ENCODE measurements around the gene PTPRN2.

Gene PTPRN2

GRCh38 chr7:157662110-157662791 lies 925.4 kb downstream of the PTPRN2 start:
- H3K27me3 ChIP-seq (ENCODE audit: control insufficient read depth, insufficient read depth, low read length), result no peaks in the 10 kb centered on the region
- no peaks in the 10 kb centered on the region for H3K36me3 ChIP-seq (ENCODE audit: control insufficient read depth, insufficient read depth, low read length)
- no peak overlapping the region for H3K27ac ChIP-seq (ENCODE audit: low read depth, low read length)
- H3K4me1 ChIP-seq (ENCODE audit: control insufficient read depth, insufficient read depth, low read length), result no peaks in the 10 kb centered on the region
- no peak overlapping the region for H3K4me3 ChIP-seq (ENCODE audit: low read length)
- H3K9ac ChIP-seq (ENCODE audit: low read length), result no peak overlapping the region

GRCh38 chr7:157661611-157661975 lies 926.0 kb downstream of the PTPRN2 start:
- H3K27me3 ChIP-seq (ENCODE audit: control insufficient read depth, insufficient read depth, low read length), result no peaks in the 10 kb centered on the region
- no peaks in the 10 kb centered on the region for H3K4me1 ChIP-seq (ENCODE audit: control insufficient read depth, insufficient read depth, low read length)
- H3K9ac ChIP-seq (ENCODE audit: low read length), result no peak overlapping the region
- no peak overlapping the region for H3K27ac ChIP-seq (ENCODE audit: low read depth, low read length)
- H3K36me3 ChIP-seq (ENCODE audit: control insufficient read depth, insufficient read depth, low read length), result no peaks in the 10 kb centered on the region
- H3K4me3 ChIP-seq (ENCODE audit: low read length), result no peak overlapping the region

- no peaks in the 10 kb centered on the region for H3K27me3 ChIP-seq (ENCODE audit: control insufficient read depth, insufficient read depth, low read length)
- H3K4me3 ChIP-seq (ENCODE audit: low read length), result no peak overlapping the region
- H3K27ac ChIP-seq (ENCODE audit: low read depth, low read length), result no peak overlapping the region
- no peak overlapping the region for H3K9ac ChIP-seq (ENCODE audit: low read length)
- H3K4me1 ChIP-seq (ENCODE audit: control insufficient read depth, insufficient read depth, low read length), result no peaks in the 10 kb centered on the region
- H3K36me3 ChIP-seq (ENCODE audit: control insufficient read depth, insufficient read depth, low read length), result no peaks in the 10 kb centered on the region
These were observed 926.5 kb downstream of the PTPRN2 start for GRCh38 chr7:157660971-157661610.

GRCh38 chr7:157658851-157659412 lies 928.7 kb downstream of the PTPRN2 start:
- no peak overlapping the region for H3K9ac ChIP-seq (ENCODE audit: low read length)
- H3K36me3 ChIP-seq (ENCODE audit: control insufficient read depth, insufficient read depth, low read length), result no peaks in the 10 kb centered on the region
- H3K4me1 ChIP-seq (ENCODE audit: control insufficient read depth, insufficient read depth, low read length), result no peaks in the 10 kb centered on the region
- no peak overlapping the region for H3K27ac ChIP-seq (ENCODE audit: low read depth, low read length)
- H3K4me3 ChIP-seq (ENCODE audit: low read length), result no peak overlapping the region
- no peaks in the 10 kb centered on the region for H3K27me3 ChIP-seq (ENCODE audit: control insufficient read depth, insufficient read depth, low read length)

GRCh38 chr7:157657741-157658740 lies 929.6 kb downstream of the PTPRN2 start:
- Histone ChIP-seq H3K27ac (ENCODE audit: low read depth, low read length) (no peak overlapping the region), H3K9ac (ENCODE audit: low read length) (no peak overlapping the region), H3K4me1 (ENCODE audit: control insufficient read depth, insufficient read depth, low read length) (no peaks in the 10 kb centered on the region), H3K27me3 (ENCODE audit: control insufficient read depth, insufficient read depth, low read length) (no peaks in the 10 kb centered on the region), H3K4me3 (ENCODE audit: low read length) (no peak overlapping the region), H3K36me3 (ENCODE audit: control insufficient read depth, insufficient read depth, low read length) (no peaks in the 10 kb centered on the region)

- H3K27me3 ChIP-seq (ENCODE audit: control insufficient read depth, insufficient read depth, low read length), result no peaks in the 10 kb centered on the region
- H3K36me3 ChIP-seq (ENCODE audit: control insufficient read depth, insufficient read depth, low read length), result no peaks in the 10 kb centered on the region
- H3K27ac ChIP-seq (ENCODE audit: low read depth, low read length), result no peak overlapping the region
- H3K9ac ChIP-seq (ENCODE audit: low read length), result no peak overlapping the region
- no peaks in the 10 kb centered on the region for H3K4me1 ChIP-seq (ENCODE audit: control insufficient read depth, insufficient read depth, low read length)
- H3K4me3 ChIP-seq (ENCODE audit: low read length), result no peak overlapping the region
These were observed 931.3 kb downstream of the PTPRN2 start for GRCh38 chr7:157656195-157656769.

GRCh38 chr7:157654350-157654749 lies 933.3 kb downstream of the PTPRN2 start:
- Histone ChIP-seq H3K36me3 (ENCODE audit: control insufficient read depth, insufficient read depth, low read length) (no peaks in the 10 kb centered on the region), H3K27ac (ENCODE audit: low read depth, low read length) (no peak overlapping the region), H3K9ac (ENCODE audit: low read length) (no peak overlapping the region), H3K4me3 (ENCODE audit: low read length) (no peak overlapping the region), H3K27me3 (ENCODE audit: control insufficient read depth, insufficient read depth, low read length) (no peaks in the 10 kb centered on the region), H3K4me1 (ENCODE audit: control insufficient read depth, insufficient read depth, low read length) (no peaks in the 10 kb centered on the region)

GRCh38 chr7:157653827-157654207 lies 933.8 kb downstream of the PTPRN2 start:
- Histone ChIP-seq H3K9ac (ENCODE audit: low read length) (no peak overlapping the region), H3K27ac (ENCODE audit: low read depth, low read length) (no peak overlapping the region), H3K36me3 (ENCODE audit: control insufficient read depth, insufficient read depth, low read length) (no peaks in the 10 kb centered on the region), H3K4me3 (ENCODE audit: low read length) (no peak overlapping the region), H3K27me3 (ENCODE audit: control insufficient read depth, insufficient read depth, low read length) (no peaks in the 10 kb centered on the region), H3K4me1 (ENCODE audit: control insufficient read depth, insufficient read depth, low read length) (no peaks in the 10 kb centered on the region)

- no peak overlapping the region for H3K4me3 ChIP-seq (ENCODE audit: low read length)
- no peak overlapping the region for H3K9ac ChIP-seq (ENCODE audit: low read length)
- H3K36me3 ChIP-seq (ENCODE audit: control insufficient read depth, insufficient read depth, low read length), result no peaks in the 10 kb centered on the region
- no peaks in the 10 kb centered on the region for H3K27me3 ChIP-seq (ENCODE audit: control insufficient read depth, insufficient read depth, low read length)
- no peak overlapping the region for H3K27ac ChIP-seq (ENCODE audit: low read depth, low read length)
- H3K4me1 ChIP-seq (ENCODE audit: control insufficient read depth, insufficient read depth, low read length), result no peaks in the 10 kb centered on the region
These were observed 934.4 kb downstream of the PTPRN2 start for GRCh38 chr7:157652954-157653826.

- H3K9ac ChIP-seq (ENCODE audit: low read length), result no peak overlapping the region
- no peaks in the 10 kb centered on the region for H3K36me3 ChIP-seq (ENCODE audit: control insufficient read depth, insufficient read depth, low read length)
- H3K4me1 ChIP-seq (ENCODE audit: control insufficient read depth, insufficient read depth, low read length), result no peaks in the 10 kb centered on the region
- no peak overlapping the region for H3K4me3 ChIP-seq (ENCODE audit: low read length)
- H3K27ac ChIP-seq (ENCODE audit: low read depth, low read length), result no peak overlapping the region
- H3K27me3 ChIP-seq (ENCODE audit: control insufficient read depth, insufficient read depth, low read length), result no peaks in the 10 kb centered on the region
These were observed 935.3 kb downstream of the PTPRN2 start for GRCh38 chr7:157652161-157652953.
